Hepatocyte (in vitro differentiated cells): ENCODE measurements around the gene FABP7. TPM values are rescaled to one million over a fixed set of nuclear protein-coding genes. Genes with fewer than 3 reads are reported as not detected.

ENCODE experiments used
- DNase-seq: peaks from one replicate; pipeline ENCODE4 v3.0.0-alpha.2; 2016; ENCODE audit warnings: low spot score
- H2AFZ ChIP-seq: fragments of 200-600 bp; sonication (generic); 2 replicates; pipeline ENCODE4 v1.6.0; 2016; ENCODE audit warnings: antibody characterized with exemption, mild to moderate bottlenecking
- H3K27ac ChIP-seq: fragments of 200-600 bp; sonication (generic); 2 replicates; pipeline ENCODE4 v1.5.1; 2016; ENCODE audit warnings: mild to moderate bottlenecking
- H3K27me3 ChIP-seq: fragments of 200-600 bp; sonication (generic); 2 replicates; pipeline ENCODE4 v1.6.1; 2016
- H3K36me3 ChIP-seq: fragments of 200-600 bp; sonication (generic); replicated peaks from 2 replicates; pipeline ENCODE4 v1.5.1; 2016; ENCODE audit warnings: low read depth; ENCODE audit not compliant: insufficient read depth
- H3K4me1 ChIP-seq: fragments of 200-600 bp; sonication (generic); 2 replicates; pipeline ENCODE4 v1.5.1; 2016; ENCODE audit warnings: mild to moderate bottlenecking, moderate library complexity; ENCODE audit not compliant: insufficient read depth
- H3K4me2 ChIP-seq: fragments of 200-600 bp; sonication (generic); 2 replicates; pipeline ENCODE4 v1.6.0; 2016
- H3K4me3 ChIP-seq: fragments of 200-600 bp; sonication (generic); 2 replicates; pipeline ENCODE4 v1.5.1; 2016; ENCODE audit warnings: mild to moderate bottlenecking
- H3K79me2 ChIP-seq: fragments of 200-600 bp; sonication (generic); 2 replicates; pipeline ENCODE4 v1.6.0; 2017; ENCODE audit warnings: mild to moderate bottlenecking
- H3K9me2 ChIP-seq: fragments of 200-600 bp; sonication (generic); replicated peaks from 2 replicates; pipeline ENCODE4 v1.6.0; 2017; ENCODE audit warnings: mild to moderate bottlenecking; ENCODE audit not compliant: insufficient read depth
- H3K9me3 ChIP-seq: fragments of 200-600 bp; sonication (generic); 2 replicates; pipeline ENCODE4 v1.5.1; 2016; ENCODE audit warnings: low read depth, mild to moderate bottlenecking
- H4K20me1 ChIP-seq: fragments of 200-600 bp; sonication (generic); 2 replicates; pipeline ENCODE4 v1.6.0; 2016; ENCODE audit warnings: mild to moderate bottlenecking; ENCODE audit not compliant: insufficient read depth, poor library complexity, severe bottlenecking
- CTCF ChIP-seq: fragments of 200-600 bp; sonication (generic); IDR thresholded peaks from 2 replicates; pipeline ENCODE4 v1.5.1; 2016; ENCODE audit warnings: antibody characterized with exemption, mild to moderate bottlenecking; ENCODE audit not compliant: poor library complexity
- EZH2 ChIP-seq: fragments of 200-600 bp; sonication (generic); IDR thresholded peaks from 2 replicates; pipeline ENCODE4 v1.6.1; 2016; ENCODE audit warnings: antibody characterized with exemption, mild to moderate bottlenecking, borderline replicate concordance
- EZH2phosphoT487 ChIP-seq: fragments of 200-600 bp; sonication (generic); IDR thresholded peaks from one replicate; pipeline ENCODE4 v1.6.1; 2018; ENCODE audit warnings: antibody characterized with exemption, mild to moderate bottlenecking, low read depth, moderate library complexity; ENCODE audit not compliant: unreplicated experiment, severe bottlenecking
- WGBS: methylation state at CpG from one replicate; pipeline ENCODE4 v1.1.6; 2016; ENCODE audit warnings: low lambda C conversion rate; ENCODE audit errors: missing lambda C conversion rate; 5-methylcytosine and 5-hydroxymethylcytosine counted together
- polyA plus RNA-seq: library from polyadenylated mRNA; unstranded; fragments of >200 nt; fragmentation: Nextera tagmentation; extraction: Ambion mirVana; gene quantifications from 2 replicates; pipeline ENCODE4 v1.2.1, GENCODE V29; 2016
- total RNA-seq: library from RNA; depleted of rRNA; stranded (reverse); fragments of >200 nt; gene quantifications from 2 replicates; pipeline ENCODE4 v1.2.3, GENCODE V29; 2014

Gene FABP7
- total and polyA plus RNA-seq, 2 experiments from 2014 or later: 0.60 TPM; not detected in 1

DNA sequence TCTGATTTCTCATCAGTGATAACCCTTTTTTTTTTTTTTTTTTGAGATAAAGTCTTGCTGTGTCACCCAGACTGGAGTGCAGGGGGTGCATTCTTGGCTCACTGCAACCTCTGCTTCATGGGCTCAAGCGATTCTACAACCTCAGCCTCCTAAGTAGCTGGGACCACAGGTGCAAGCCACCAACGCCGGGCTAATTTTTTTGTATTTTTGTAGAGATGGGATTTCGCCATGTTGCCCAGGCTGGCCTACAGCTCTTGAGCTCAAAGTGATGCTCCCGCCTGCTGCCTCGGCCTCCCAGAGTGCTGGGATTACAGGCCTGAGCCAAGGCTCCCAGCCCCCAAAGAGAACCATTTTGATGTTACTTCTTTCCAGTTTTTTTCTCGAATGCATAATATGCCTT, 2.2 kb downstream of the FABP7 start:
- WGBS: 93% methylated on average over 7 of the region's 7 CpGs
- no peaks in the 10 kb centered on the region for H3K27me3 ChIP-seq
- no peaks in the 10 kb centered on the region for H3K4me1 ChIP-seq

GRCh38 chr6:122783401-122783800, 3.9 kb downstream of the FABP7 start:
- Histone ChIP-seq H4K20me1 (no peaks in the 10 kb centered on the region), H3K9me2 (no peaks in the 10 kb centered on the region), H3K4me1 (peaks cover 12% of the 10 kb centered on the region), H3K79me2 (no peaks in the 10 kb centered on the region), H3K4me3 (no peak overlapping the region), H3K27me3 (no peaks in the 10 kb centered on the region), H3K4me2 (no peak overlapping the region), H3K27ac (no peak overlapping the region), H3K9me3 (no peaks in the 10 kb centered on the region), H2AFZ (no peak overlapping the region), H3K36me3 (no peaks in the 10 kb centered on the region)
- TF ChIP-seq CTCF (no peak), EZH2phosphoT487 (no peak), EZH2 (no peak)
- no peak for DNase-seq
- WGBS: 80% methylated on average over 4 of the region's 4 CpGs

More for the DNA sequence above, 2.2 kb downstream of the FABP7 start:
- no peaks in the 10 kb centered on the region for H4K20me1 ChIP-seq
- no peaks in the 10 kb centered on the region for H3K36me3 ChIP-seq
- H3K9me3 ChIP-seq: no peaks in the 10 kb centered on the region
- no peak for DNase-seq
- no peak overlapping the region for H3K4me3 ChIP-seq
- no peak overlapping the region for H3K4me2 ChIP-seq
- TF ChIP-seq EZH2phosphoT487: no peak
- no peak for TF ChIP-seq CTCF
- TF ChIP-seq EZH2: no peak
- no peaks in the 10 kb centered on the region for H3K79me2 ChIP-seq
- H3K9me2 ChIP-seq: no peaks in the 10 kb centered on the region
- H3K27ac ChIP-seq: no peak overlapping the region
- no peak overlapping the region for H2AFZ ChIP-seq

- no peak overlapping the region for H3K4me3 ChIP-seq
- no peaks in the 10 kb centered on the region for H3K9me3 ChIP-seq
- H3K27ac ChIP-seq: no peak overlapping the region
- DNase-seq: no peak
- WGBS: 100% methylated on average over 1 of the region's 1 CpG
- H3K36me3 ChIP-seq: no peaks in the 10 kb centered on the region
- H3K4me1 ChIP-seq: peaks cover 15% of the 10 kb centered on the region
- no peak overlapping the region for H2AFZ ChIP-seq
- no peak overlapping the region for H3K4me2 ChIP-seq
- H3K79me2 ChIP-seq: peaks cover 7% of the 10 kb centered on the region
- no peaks in the 10 kb centered on the region for H3K9me2 ChIP-seq
- H3K27me3 ChIP-seq: no peaks in the 10 kb centered on the region
- no peaks in the 10 kb centered on the region for H4K20me1 ChIP-seq
- TF ChIP-seq EZH2phosphoT487: no peak
- TF ChIP-seq CTCF: no peak
- no peak for TF ChIP-seq EZH2
Measured at GRCh38 chr6:122785891-122786290, 6.4 kb downstream of the FABP7 start.

- WGBS: 71% methylated on average over 4 of the region's 4 CpGs
- no peak for DNase-seq
- TF ChIP-seq EZH2phosphoT487 (no peak), EZH2 (no peak), CTCF (no peak)
- H2AFZ ChIP-seq: peak overlapping the region; percentile 62
- H3K9me3 ChIP-seq: no peaks in the 10 kb centered on the region
- no peaks in the 10 kb centered on the region for H3K36me3 ChIP-seq
- H3K27me3 ChIP-seq: no peaks in the 10 kb centered on the region
- H4K20me1 ChIP-seq: no peaks in the 10 kb centered on the region
- H3K4me1 ChIP-seq: peaks cover 31% of the 10 kb centered on the region
- H3K4me2 ChIP-seq: peak overlapping the region; percentile 86
- peaks cover 23% of the 10 kb centered on the region for H3K79me2 ChIP-seq
- H3K4me3 ChIP-seq: no peak overlapping the region
- H3K9me2 ChIP-seq: no peaks in the 10 kb centered on the region
- H3K27ac ChIP-seq: peak overlapping the region; percentile 96
Measured at GRCh38 chr6:122787721-122788120, 8.2 kb downstream of the FABP7 start.
